Endothelial cell of umbilical vein (primary cell): Measurements from ENCODE around the gene SYT7. TPM values are rescaled to one million over a fixed set of nuclear protein-coding genes. Genes with fewer than 3 reads are reported as not detected.

Experiments
- BruUV-seq: library from RNA; stranded (reverse); fragments of 400-500 nt; replicated peaks from 2 replicates; lab custom pipeline; 2021; lab: Mats Ljungman, UMichigan
- CTCF ChIA-PET: fragments of 300-600, 350-600 bp; sonication (Branson Sonifier 250); formaldehyde crosslinking; loops from one replicate; lab custom pipeline; 2021; ENCODE audit warnings: antibody characterized with exemption, inconsistent platforms; lab: Charles Lee
- POLR2A ChIA-PET: fragments of 300-600, 350-600 bp; sonication (Branson Sonifier 250); formaldehyde crosslinking; loops from one replicate; lab custom pipeline; 2021; ENCODE audit warnings: antibody characterized with exemption, inconsistent platforms; lab: Charles Lee
- DNase-seq: peaks from one replicate; pipeline ENCODE4 v3.0.0-alpha.2; 2011; ENCODE audit warnings: low read depth, low spot score
- FAIRE-seq: peaks from 2 replicates; lab custom pipeline; 2011; peaks lifted over from hg19 to GRCh38; lab: Jason Lieb, UNC
- H2AFZ ChIP-seq: 2 replicates; pipeline ENCODE4 v1.6.0; 2012; ENCODE audit warnings: low read depth, low read length, control low read depth, inconsistent platforms
- H3K27ac ChIP-seq: 2 replicates; pipeline ENCODE4 v1.5.1; 2011; ENCODE audit warnings: low read depth, mild to moderate bottlenecking, control low read depth, low read length, moderate library complexity; ENCODE audit not compliant: insufficient read depth
- H3K27me3 ChIP-seq, 2 experiments: 2 replicates each; pipeline versions ENCODE4 v1.6.0 to v1.6.1; 2011; ENCODE audit warnings: low read length in 2 of 2, mixed read lengths in 1 of 2; ENCODE audit not compliant: control insufficient read depth in 2 of 2, insufficient read depth in 2 of 2
- H3K36me3 ChIP-seq, 2 experiments: 2 replicates in 1 of 2; 3 replicates in 1 of 2; pipeline ENCODE4 v1.5.1; 2011; ENCODE audit warnings: low read length in 2 of 2, mild to moderate bottlenecking in 1 of 2, moderate library complexity in 1 of 2; ENCODE audit not compliant: control insufficient read depth in 2 of 2, insufficient read depth in 2 of 2; ENCODE audit errors: extremely low read depth in 1 of 2
- H3K4me1 ChIP-seq: 3 replicates; pipeline ENCODE4 v1.5.1; 2011; ENCODE audit warnings: mild to moderate bottlenecking, low read length; ENCODE audit not compliant: control insufficient read depth, insufficient read depth; ENCODE audit errors: extremely low read depth
- H3K4me2 ChIP-seq: 2 replicates; pipeline ENCODE4 v1.6.1; 2011; ENCODE audit warnings: low read length, control low read depth, mixed read lengths; ENCODE audit not compliant: insufficient read depth
- H3K4me3 ChIP-seq, 3 experiments: fragments of 200-600 bp in 1 of 3; sonication (generic), shearing (Covaris generic) in 1 of 3; replicated peaks in 1 of 3; 2 replicates each; pipeline ENCODE4 v1.5.1; 2011 to 2016; ENCODE audit warnings: control low read depth in 3 of 3, low read length in 3 of 3, mild to moderate bottlenecking in 2 of 3, inconsistent platforms in 1 of 3, low read depth in 1 of 3, moderate library complexity in 1 of 3; ENCODE audit not compliant: insufficient read depth in 1 of 3
- H3K79me2 ChIP-seq: 2 replicates; pipeline ENCODE4 v1.6.0; 2012; ENCODE audit warnings: low read length, inconsistent platforms; ENCODE audit not compliant: control insufficient read depth, insufficient read depth
- H3K9ac ChIP-seq: replicated peaks from 2 replicates; pipeline ENCODE3; 2011; ENCODE audit warnings: low read length, control low read depth; ENCODE audit not compliant: insufficient read depth; ENCODE audit errors: extremely low read depth
- H3K9me1 ChIP-seq: replicated peaks from 3 replicates; pipeline ENCODE4 v1.6.0; 2011; ENCODE audit warnings: mild to moderate bottlenecking, low read length; ENCODE audit not compliant: control insufficient read depth, insufficient read depth; ENCODE audit errors: extremely low read depth
- H3K9me3 ChIP-seq: replicated peaks from 2 replicates; pipeline ENCODE4 v1.5.1; 2012; ENCODE audit warnings: low read length, inconsistent platforms; ENCODE audit not compliant: control insufficient read depth, insufficient read depth
- H4K20me1 ChIP-seq: replicated peaks from 2 replicates; pipeline ENCODE3; 2011; ENCODE audit warnings: mild to moderate bottlenecking, low read length; ENCODE audit not compliant: control insufficient read depth, insufficient read depth; ENCODE audit errors: extremely low read depth
- CTCF ChIP-seq, 2 donors: IDR thresholded peaks; 1 replicate in 1 of 2; 2 replicates in 1 of 2; pipeline ENCODE4 v1.5.1; 2011; ENCODE audit warnings: low read length in 2 of 2, mild to moderate bottlenecking in 2 of 2, moderate library complexity in 2 of 2, control low read depth in 1 of 2, inconsistent platforms in 1 of 2, low read depth in 1 of 2; ENCODE audit not compliant: insufficient read depth in 1 of 2; ENCODE audit errors: extremely low read depth in 1 of 2
- EZH2 ChIP-seq: IDR thresholded peaks from 2 replicates; pipeline ENCODE4 v1.6.1; 2012; ENCODE audit warnings: borderline replicate concordance, low read depth, mild to moderate bottlenecking, moderate library complexity, low read length, inconsistent platforms; ENCODE audit not compliant: severe bottlenecking
- FOS ChIP-seq: IDR thresholded peaks from 2 replicates; pipeline ENCODE4 v1.6.1; 2011; ENCODE audit warnings: mild to moderate bottlenecking, low read length, moderate library complexity, borderline replicate concordance; ENCODE audit not compliant: insufficient read depth
- GATA2 ChIP-seq: IDR thresholded peaks from 2 replicates; pipeline ENCODE4 v1.7.0; 2011; ENCODE audit warnings: low read depth, mild to moderate bottlenecking, moderate library complexity, mixed read lengths, low read length; ENCODE audit not compliant: insufficient read length, insufficient read depth
- JUN ChIP-seq: IDR thresholded peaks from 2 replicates; pipeline ENCODE4 v1.6.1; 2011; ENCODE audit warnings: borderline replicate concordance, low read depth; ENCODE audit not compliant: insufficient read length, insufficient read depth
- MAX ChIP-seq: IDR thresholded peaks from 2 replicates; pipeline ENCODE4 v1.6.1; 2011; ENCODE audit not compliant: insufficient read depth, insufficient read length
- MYC ChIP-seq: IDR thresholded peaks from one replicate; pipeline ENCODE4 v1.6.1; 2011; ENCODE audit warnings: mild to moderate bottlenecking, low read depth, low read length
- POLR2A ChIP-seq: IDR thresholded peaks from 2 replicates; pipeline ENCODE4 v1.6.1; 2012; ENCODE audit warnings: low read depth, mild to moderate bottlenecking, control low read depth, low read length
- POLR2AphosphoS5 ChIP-seq: IDR thresholded peaks from 2 replicates; pipeline ENCODE4 v1.6.1; 2012; ENCODE audit warnings: low read depth, mild to moderate bottlenecking, control low read depth, low read length, moderate library complexity; ENCODE audit not compliant: insufficient read depth
- dilution Hi-C: fragments of 300-500 bp; cut with MboI; formaldehyde crosslinking; loops from one replicate; pipeline ENCODE4 v1.15.0; 2019; ENCODE audit warnings: low sequenced_read_pairs; ENCODE audit not compliant: extremely low pct_ligation_motif_present
- intact Hi-C: fragments of 100-400 bp; cut with micrococcal nuclease; formaldehyde crosslinking; loops from one replicate; pipeline ENCODE4 v1.10.0; 2022
- polyA plus RNA-seq, 4 experiments: library from polyadenylated mRNA; depleted of rRNA in 3 of 4; stranded (reverse) in 3 of 4; unstranded in 1 of 4; fragments of >200 nt; gene quantifications; 2 replicates each; pipeline versions ENCODE4 v1.2.1 to v1.2.3, GENCODE V29; 2011 to 2012; ENCODE audit warnings: missing spikeins in 1 of 4
- total RNA-seq: library from RNA; stranded (reverse); gene quantifications from 2 replicates; pipeline ENCODE4 v1.2.3, GENCODE V29; 2021

The SYT7 gene
- total and polyA plus RNA-seq, 2 donors (not counting 3 experiments of a cell fraction or from before 2014, with no cell fraction given), result 0.08 to 0.55 TPM

- no peak for TF ChIP-seq CTCF (IDR thresholded peaks at IDR 0.05; ENCODE audit: extremely low read depth in 1 of 2, insufficient read depth in 1 of 2, low read depth in 1 of 2, low read length in 2 of 2)
- TF ChIP-seq MYC, result no peak
- no peak for TF ChIP-seq FOS
- TF ChIP-seq POLR2AphosphoS5, result no peak
- no peak for TF ChIP-seq GATA2
- TF ChIP-seq POLR2A, result no peak
- TF ChIP-seq MAX, result no peak
- no peak for TF ChIP-seq EZH2
- no peak for TF ChIP-seq JUN
- Histone ChIP-seq H3K4me3 (no peak overlapping the region), H3K9me3 (no peaks in the 10 kb centered on the region), H3K9ac (no peak overlapping the region), H3K4me1 (peaks cover 4% of the 10 kb centered on the region), H4K20me1 (no peaks in the 10 kb centered on the region), H3K36me3 (no peaks in the 10 kb centered on the region), H3K4me2 (no peak overlapping the region), H3K79me2 (no peaks in the 10 kb centered on the region), H3K9me1 (no peaks in the 10 kb centered on the region), H3K27ac (no peak overlapping the region), H2AFZ (no peak overlapping the region), H3K27me3 (peaks cover 11 to 16% of the 10 kb centered on the region in 2 experiments)
- FAIRE-seq, result no peak
- ChIA-PET POLR2A (interaction anchor here (0.6 kb wide), 1 partner anchor 10 kb away, joined by 7 read pairs; no protein-coding TSS in a partner anchor), CTCF (interaction anchor here (1.0 to 9.0 kb wide), 8 partner anchors 9 to 124 kb away, joined by 3 to 229 read pairs (median 4); no protein-coding TSS in a partner anchor)
- intact Hi-C loops (no loop called here), dilution Hi-C loops (no loop called here)
- no peak for DNase-seq
- no TSS peak for BruUV-seq
Observed at GRCh38 chr11:61514050-61514917, 66.6 kb downstream of the SYT7 start.
